CD4-positive, alpha-beta T cell treated with Interleukin-4 for 1 hour (primary cell): ENCODE data around the gene CD81.

ENCODE experiments used
- DNase-seq, 2 donors: peaks; one replicate each; pipeline ENCODE4 v3.0.0-alpha.2; 2020 to 2022

CD81 gene

DNA sequence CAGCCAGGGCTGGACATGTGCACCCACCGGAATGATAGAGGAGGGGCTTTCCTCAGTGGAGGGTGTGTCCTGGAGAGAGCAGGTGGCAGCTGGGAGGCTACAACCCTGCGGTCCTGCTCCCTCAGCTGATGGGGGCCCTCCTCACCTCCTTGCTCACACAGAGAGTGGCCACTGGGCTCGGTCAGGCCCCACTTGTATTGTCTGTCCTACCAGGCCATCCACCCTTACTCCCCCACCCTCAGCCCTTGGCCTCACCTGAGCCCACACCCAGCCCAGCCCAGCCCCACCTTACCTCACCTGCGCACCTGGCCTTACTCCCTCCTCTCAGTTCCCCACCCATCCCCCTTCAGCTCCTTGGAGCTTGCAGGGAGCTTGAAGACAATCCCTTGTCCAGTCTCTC is 64.1 kb downstream of the CD81 start:
- no peak for DNase-seq

DNA sequence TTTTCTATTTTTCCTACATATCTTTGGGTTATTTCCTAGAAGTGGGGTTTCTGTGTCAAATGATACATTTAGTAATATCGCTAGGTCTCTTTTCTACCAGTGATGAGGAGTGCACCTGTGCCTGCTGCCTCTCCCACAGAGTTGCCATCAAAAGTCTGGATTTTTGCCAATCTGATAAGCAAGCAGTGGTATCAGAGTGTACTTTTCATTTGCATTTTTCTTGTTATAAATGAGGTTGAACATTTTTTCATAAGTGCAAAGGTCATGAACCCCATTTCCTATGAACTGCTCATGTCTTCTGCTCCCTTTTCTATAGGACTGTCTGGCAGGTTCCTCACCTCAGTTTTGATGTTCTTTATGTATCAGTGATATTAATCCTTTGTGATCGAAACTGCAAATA is 65.5 kb downstream of the CD81 start:
- DNase-seq = peak; percentile 34 to 83

DNA sequence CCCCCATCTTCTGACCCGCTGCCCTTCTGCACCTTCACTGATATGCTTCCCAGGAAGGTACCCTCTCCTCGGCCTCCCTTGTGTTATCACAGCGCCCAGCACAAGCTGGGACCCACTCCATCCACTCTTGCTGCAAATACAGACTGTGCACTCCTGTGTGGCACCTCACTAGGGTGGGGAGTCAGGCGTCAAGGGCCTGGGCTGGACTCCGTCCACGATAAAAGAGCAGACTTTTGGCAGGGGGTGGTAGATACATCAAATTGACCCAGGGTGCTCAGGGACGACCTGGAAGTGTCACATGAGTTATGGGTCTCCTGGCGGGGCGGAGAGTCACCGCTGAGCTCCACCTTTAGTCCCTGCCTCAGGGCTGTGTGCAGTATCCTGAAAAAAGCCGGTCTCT is 66.3 kb downstream of the CD81 start:
- no peak for DNase-seq

DNA sequence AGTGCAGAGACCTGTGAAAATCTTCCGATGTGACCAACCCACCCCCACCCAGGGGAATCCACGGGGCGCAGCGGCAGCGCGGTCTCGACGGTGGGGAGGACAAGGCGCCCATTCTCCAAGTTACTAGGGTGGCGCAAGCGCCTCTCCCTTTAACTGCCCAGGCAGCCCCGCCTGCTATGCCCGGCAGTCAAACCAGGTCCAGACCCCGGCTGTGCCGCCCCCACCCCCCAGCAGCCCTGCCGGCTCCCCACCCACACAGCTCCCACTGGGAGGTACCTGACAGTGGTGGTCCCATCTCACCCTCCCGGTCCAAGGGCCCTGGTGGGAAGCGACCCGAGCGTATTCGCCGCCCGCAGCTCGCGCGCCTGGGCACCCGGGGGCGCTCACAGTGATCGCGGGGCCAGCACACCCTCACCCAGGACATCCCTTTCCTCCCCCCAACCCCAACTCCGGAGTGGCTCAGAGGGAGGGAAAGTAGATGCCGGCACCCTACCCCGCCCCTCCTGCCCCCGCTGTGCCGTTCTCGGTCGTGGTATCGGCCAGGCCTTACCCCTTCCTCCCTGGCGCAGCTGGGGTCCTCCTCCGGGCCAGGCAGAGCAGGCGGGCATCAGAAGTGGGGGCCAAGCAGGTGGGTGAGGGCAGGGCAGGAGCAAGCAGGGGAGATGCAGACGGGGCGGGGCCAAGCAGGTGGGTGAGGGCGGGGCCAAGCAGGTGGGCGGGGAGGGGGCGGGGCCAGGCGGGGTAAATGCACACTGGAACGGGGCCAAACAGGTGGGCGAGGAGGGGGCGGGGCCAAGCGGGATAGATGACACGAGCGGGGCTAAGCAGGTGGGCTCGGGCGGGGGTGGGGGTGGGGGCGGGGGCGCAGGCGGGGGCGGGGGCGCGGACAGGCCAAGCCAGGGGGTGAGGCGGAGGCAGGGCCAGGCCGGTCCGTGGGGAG is 67.0 kb downstream of the CD81 start, which contains the start of gene TRPM5:
TRPM5 (minus strand) TSS at position 634 of the 940 bp plus-strand sequence. CDS start 21,478 bp downstream, outside the sequence.
- DNase-seq = peak; percentile 75 to 78

DNA sequence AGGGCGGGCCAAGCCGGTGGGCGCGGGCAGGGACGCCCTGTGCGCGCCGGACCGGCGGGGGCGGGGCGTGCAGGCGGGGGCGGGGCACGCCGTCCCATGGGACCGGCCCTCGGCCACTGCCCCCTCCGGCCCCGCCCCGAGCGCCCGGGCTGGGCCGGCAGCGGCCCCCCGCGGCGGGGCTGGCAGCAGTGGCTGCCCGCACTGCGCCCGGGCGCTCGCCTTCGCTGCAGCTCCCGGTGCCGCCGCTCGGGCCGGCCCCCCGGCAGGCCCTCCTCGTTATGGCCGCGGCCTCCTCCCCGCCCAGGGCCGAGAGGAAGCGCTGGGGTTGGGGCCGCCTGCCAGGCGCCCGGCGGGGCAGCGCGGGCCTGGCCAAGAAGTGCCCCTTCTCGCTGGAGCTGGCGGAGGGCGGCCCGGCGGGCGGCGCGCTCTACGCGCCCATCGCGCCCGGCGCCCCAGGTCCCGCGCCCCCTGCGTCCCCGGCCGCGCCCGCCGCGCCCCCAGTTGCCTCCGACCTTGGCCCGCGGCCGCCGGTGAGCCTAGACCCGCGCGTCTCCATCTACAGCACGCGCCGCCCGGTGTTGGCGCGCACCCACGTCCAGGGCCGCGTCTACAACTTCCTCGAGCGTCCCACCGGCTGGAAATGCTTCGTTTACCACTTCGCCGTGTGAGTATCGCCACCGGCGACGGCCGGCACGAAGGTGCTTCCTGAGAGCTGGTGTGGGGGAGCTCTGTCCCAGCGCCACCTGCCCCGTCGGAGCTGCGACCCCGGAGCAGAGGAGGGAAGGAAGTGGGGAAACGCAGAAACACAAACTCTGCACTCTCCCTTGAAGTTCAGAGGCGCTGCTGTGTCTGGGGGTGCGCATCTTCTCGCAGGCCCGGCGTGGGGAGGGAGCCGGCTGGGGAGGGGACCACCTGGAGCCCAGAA is 68.0 kb downstream of the CD81 start, which contains the start of gene KCNQ1:
KCNQ1 (plus strand) TSS at position 188 of the 925 bp plus-strand sequence; CDS start at position 279, 91 bp downstream.
- DNase-seq = peak in 1 of 2 donors; percentile 17

DNA sequence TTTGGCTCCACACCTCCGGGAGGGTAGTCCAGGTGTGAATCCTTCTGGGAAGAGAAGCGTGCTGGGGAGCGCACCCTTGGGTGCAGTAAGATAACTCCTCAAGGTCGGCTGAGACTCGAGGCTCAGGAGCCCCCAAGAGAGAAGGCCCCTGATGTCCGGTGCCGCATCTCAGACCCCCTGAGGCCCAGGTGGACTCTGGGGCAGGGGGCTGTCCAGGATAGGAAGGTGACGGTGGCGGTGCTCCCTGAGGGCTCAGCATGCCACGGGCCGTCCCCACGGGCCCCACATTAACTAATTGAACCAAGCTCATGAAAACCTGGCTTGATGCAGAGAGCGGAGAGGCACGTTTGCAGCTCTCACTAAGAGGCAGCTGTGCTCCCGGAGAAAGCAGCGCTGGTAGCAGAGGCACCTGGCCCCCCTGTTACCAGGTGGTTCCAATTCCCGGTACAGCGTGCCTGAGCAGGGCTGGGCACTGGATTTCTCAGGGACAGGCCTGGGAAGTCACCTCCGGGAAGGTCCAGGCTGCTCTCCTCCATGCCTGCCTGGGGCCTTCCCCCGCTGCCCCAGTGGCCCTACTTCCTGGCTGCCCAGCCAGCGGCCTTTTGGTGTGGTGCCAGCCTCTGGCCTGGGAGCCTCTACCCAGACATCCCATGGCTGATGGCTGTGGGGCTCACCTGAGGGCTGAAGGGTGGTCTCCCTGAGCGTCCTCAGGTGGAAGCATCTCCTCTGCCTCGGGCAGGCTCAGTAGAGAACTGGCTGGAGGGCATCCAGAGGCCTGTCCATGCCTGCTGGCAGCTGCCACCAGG is 68.8 kb downstream of the CD81 start:
- DNase-seq = no peak

DNA sequence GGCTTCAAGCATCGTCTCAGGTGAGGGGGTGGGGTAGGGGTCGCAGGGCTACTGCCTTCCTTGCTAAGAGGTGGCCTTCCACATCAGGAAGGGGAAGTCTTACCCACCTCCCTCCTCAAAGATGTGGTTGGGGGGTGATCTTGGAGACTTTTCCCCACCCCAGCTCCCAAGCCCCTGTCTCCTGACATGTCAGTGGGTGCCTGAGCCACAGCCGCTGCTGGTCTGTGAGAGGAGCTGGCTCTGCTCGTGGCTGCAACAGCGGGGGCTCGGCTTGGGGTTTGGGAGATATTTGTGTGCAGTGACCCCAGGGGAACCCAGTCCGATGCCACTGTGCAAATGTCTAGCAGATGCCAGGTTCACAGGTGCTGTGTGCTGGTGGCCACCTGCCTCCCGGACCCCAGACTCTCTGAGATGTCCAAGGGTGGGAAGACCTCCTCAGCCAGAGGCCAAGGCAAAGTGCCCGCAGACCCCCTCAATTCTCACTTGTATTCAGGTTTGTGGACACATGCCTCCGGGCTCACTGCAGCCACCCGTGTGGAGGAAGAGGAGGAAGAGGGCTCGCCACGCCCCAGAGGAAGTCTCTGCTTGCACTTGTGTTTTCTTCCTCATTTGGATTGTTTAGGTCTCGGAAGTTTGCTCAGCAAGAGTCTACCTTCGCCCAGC is 69.6 kb downstream of the CD81 start:
- DNase-seq = peak in 1 of 2 donors; percentile 33
